Gastroesophageal sphincter (tissue), 3 donors: ENCODE data around the gene SPACA7.

Experiments
- CTCF ChIP-seq, 4 experiments: fragments of 200-600 bp in 2 of 4; fragments of 450-650 bp in 2 of 4; sonication (generic) in 1 of 4; IDR thresholded peaks; one replicate each; pipeline ENCODE4 v1.5.1; 2017 to 2019; ENCODE audit warnings: antibody characterized with exemption in 4 of 4, mild to moderate bottlenecking in 2 of 4, moderate library complexity in 2 of 4
- EP300 ChIP-seq: sonication (generic); formaldehyde crosslinking; IDR thresholded peaks from one replicate; pipeline ENCODE4 v1.6.1; 2017; ENCODE audit warnings: antibody characterized with exemption, mild to moderate bottlenecking
- POLR2A ChIP-seq, 2 donors: fragments of 450-650 bp; IDR thresholded peaks; one replicate each; pipeline ENCODE4 v1.6.1; 2017; ENCODE audit warnings: antibody characterized with exemption in 2 of 2, mild to moderate bottlenecking in 2 of 2, moderate library complexity in 1 of 2

- TF ChIP-seq CTCF (IDR thresholded peaks at IDR 0.05) = no peak
- TF ChIP-seq POLR2A (IDR thresholded peaks at IDR 0.05) = no peak
- TF ChIP-seq EP300 = no peak
Observed at GRCh38 chr13:112417079-112417478, 40.9 kb downstream of the SPACA7 start.
